GM12891 (cell line): ENCODE results near the gene PTPRD.

Experiments
- POLR2A ChIP-seq: IDR thresholded peaks from 2 replicates; pipeline ENCODE4 v1.6.1; 2011; ENCODE audit warnings: low read depth, low read length, control low read depth
- POLR2AphosphoS5 ChIP-seq: IDR thresholded peaks from 2 replicates; pipeline ENCODE4 v1.6.1; 2011; ENCODE audit warnings: low read depth, low read length, control low read depth

DNA sequence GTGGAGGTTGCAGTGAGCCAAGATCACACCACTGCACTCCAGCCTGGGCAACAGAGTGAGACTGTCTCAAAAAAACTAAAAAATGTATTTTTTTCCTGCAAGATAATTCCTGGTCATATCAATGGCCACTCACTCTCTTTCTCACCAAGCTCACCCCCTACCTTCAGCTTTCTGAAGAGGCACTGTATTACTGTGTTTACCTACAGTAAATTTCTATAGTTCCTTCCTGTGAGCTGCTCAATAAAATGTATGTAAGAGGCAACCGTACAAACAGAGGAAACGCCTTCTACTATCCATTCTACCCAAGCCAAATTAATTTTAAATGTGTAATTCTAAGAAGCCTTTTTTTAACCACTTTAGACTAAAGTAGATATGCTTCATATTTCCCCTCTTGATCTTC, 1883.9 kb downstream of the PTPRD start:
- TF ChIP-seq POLR2AphosphoS5 (no peak), POLR2A (no peak)
